Hepatocyte (in vitro differentiated cells): ENCODE measurements around the gene CYP11A1.

Experiments
- CTCF ChIP-seq: fragments of 200-600 bp; sonication (generic); IDR thresholded peaks from 2 replicates; pipeline ENCODE4 v1.5.1; 2016; ENCODE audit warnings: antibody characterized with exemption, mild to moderate bottlenecking; ENCODE audit not compliant: poor library complexity
- EZH2phosphoT487 ChIP-seq: fragments of 200-600 bp; sonication (generic); IDR thresholded peaks from one replicate; pipeline ENCODE4 v1.6.1; 2018; ENCODE audit warnings: antibody characterized with exemption, mild to moderate bottlenecking, low read depth, moderate library complexity; ENCODE audit not compliant: unreplicated experiment, severe bottlenecking

- TF ChIP-seq EZH2phosphoT487 = no peak
- TF ChIP-seq CTCF = no peak
These were observed 28.8 kb downstream of the CYP11A1 start for GRCh38 chr15:74338676-74339075.
